DLD1 (cell line): ENCODE data around the gene KRT15.

Source experiments
- in situ Hi-C: cut with HindIII; loops from 2 replicates; pipeline ENCODE4 v1.10.0; 2017; ENCODE audit warnings: low sequenced_read_pairs

KRT15 gene

DNA sequence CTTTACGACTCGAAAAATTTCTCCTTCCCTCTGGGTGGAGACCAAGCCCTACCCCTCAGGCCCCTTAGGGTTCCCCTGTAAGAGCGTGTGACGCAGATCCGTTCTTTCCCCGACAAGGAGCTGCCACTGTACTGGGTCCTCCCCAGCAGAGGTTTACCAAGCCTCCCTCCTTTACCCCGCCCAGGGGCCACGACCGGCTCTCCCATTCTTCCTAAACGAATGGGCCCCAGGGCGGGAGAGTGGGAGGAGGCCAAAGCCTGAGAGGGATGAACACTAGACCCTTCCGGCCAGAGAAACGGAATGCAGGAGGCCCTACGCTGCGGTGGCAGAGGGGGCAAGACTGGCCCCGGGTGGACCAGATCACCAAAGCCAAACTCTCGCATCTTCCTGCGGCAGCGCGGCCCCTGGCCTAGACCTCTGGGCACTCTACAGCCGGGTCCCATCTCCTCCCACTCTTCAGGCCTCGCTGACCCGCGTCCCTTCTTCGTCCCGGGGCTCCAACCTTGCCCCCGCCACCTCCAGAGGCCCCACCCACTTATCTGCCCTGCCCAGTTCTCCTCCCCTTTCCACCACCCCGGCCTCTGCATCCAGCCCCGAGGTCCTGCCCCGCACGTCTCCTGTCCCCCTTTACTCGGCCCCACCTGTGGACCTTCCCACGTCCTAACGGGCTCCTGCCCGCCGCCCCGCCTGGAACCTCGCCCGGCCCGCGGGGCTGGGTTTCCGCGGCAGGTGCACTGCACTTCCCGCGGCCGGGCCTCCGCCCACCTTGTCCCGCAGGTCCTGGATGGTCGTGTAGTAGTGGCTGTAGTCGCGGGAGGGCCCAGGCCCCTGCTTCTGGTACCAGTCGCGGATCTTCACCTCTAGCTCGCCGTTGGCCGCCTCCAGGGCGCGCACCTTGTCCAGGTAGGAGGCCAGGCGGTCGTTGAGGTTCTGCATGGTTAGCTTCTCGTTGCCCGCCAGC lies 8.7 kb upstream of the KRT15 start:
- in situ Hi-C loops = no loop called here

DNA sequence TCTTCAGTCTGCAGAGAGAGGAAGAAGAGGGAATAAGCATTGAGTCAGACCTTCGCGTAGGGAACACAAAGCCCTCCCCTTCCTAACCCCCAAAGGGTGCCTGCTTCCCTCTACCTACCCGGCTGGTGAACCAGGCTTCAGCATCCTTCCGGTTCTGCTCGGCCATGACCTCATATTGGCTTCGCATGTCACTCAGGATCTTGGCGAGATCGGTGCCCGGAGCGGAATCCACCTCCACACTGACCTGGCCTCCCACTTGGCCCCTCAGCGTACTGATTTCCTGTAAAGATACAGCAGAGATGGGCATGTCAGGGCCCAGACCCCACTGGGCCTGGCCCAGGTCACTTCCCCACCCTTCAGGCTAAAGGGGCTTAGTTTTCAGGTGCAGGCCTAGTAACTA lies 5.6 kb upstream of the KRT15 start:
- in situ Hi-C loops = no loop called here

DNA sequence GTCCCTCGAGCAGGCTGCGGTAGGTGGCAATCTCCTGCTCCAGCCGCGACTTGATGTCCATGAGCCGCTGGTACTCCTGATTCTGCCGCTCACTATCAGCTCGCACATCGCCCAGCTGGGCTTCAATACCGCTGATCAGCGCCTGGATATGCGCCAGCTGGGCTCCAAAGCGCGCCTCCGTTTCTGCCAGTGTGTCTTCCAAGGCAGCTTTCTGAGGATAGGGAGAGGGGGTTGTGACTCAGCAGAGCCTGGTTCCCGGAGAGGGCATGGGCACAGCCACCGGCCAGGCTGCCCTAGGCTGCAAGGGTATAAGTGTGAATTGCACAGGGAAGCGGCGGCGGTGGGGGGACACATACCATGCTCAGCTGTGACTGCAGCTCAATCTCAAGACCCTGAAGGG lies 5.1 kb upstream of the KRT15 start:
- in situ Hi-C loops = no loop called here

DNA sequence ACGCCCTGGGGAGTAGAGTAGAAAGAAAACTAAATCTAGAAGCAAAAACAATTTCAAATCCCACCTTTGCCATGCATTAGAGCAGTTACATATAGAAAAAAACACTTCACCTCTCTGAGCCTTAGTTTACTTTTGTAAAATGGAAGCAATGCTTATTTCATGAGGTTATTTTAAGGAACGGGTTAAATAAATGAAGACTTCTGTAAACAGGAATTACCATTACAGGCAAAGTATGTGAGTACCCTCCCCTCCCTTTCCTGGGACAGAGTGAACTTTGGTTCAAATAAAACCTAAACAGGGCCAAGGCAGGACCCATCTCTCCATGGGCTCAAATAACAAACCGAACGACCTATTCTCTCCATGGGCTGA lies 4.5 kb upstream of the KRT15 start:
- in situ Hi-C loops = no loop called here

DNA sequence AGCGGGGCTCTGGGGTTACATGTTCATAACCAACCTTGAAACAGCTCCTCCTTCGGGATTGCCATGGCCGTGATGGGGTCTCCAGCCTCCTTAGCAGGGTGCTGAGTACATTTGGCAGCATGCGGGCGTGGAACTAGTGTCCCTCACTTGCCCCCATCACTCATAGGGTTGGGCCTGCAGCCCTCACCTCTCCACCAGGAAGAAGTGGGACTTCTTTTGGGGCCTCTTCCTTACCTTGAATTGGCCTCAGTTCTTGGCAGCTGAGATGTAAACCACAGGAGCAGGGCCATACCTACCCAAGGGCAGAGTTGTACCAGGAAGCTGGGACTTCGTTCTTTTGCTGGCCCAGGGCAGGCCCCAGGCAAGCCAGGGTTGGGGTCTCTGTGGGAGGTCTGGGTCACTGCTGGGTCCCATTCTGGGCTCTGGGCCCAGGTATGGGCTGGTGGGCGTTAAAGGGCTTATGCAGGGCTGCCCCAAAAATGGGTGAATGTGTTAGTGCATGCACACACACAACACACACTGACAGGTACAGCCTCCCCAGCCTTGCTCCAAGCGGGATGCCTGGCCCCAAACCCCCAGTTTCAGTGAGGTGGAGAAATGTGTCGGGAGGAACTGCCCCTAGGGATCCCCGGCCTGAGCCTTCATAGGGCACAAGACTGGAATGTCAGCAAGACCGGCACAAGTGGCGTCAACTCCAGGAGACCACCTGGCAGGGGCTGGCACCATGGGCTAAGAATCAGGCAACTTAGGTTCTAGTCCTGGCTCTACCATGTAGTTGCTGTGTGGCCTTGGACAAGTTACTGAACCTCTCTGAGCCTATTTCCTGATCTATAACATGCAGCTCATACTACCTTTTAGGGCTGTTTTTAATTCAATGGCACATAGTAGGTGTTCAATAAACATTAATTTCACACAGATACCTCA lies 3.9 kb upstream of the KRT15 start:
- in situ Hi-C loops = no loop called here

DNA sequence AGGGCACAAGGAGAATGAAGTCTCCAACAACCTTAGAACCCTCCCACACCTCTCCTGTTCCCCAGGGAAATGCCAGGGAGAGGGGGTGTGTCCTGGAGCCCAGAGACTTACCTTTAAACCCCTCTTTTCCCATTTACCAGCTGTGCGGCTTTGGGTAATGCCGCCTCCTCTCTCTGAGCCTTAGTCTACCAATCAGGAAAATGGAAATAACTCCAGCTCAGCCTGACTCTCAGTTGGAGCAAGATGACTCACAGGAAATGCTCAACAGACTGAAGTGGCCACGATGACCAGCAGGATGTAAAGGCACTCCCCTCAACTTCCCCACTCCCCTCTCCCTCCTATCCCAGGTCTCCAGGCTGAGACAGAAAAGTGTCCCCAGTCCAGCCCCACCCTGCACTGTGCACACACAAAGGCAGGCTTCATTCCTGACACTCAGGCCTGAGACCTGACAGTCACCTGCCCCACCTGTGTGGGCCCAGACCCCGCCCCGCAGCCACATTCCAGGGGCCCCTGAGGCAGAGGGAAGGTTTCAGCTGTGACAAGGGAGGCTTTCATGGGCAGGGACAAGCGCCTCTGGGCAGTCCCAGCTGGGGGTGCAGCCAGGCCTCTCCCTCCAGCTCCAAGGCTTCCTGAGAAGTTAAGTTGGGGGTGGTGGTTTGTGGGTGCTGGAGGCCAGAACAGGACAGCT lies 3.0 kb upstream of the KRT15 start:
- in situ Hi-C loops = no loop called here

DNA sequence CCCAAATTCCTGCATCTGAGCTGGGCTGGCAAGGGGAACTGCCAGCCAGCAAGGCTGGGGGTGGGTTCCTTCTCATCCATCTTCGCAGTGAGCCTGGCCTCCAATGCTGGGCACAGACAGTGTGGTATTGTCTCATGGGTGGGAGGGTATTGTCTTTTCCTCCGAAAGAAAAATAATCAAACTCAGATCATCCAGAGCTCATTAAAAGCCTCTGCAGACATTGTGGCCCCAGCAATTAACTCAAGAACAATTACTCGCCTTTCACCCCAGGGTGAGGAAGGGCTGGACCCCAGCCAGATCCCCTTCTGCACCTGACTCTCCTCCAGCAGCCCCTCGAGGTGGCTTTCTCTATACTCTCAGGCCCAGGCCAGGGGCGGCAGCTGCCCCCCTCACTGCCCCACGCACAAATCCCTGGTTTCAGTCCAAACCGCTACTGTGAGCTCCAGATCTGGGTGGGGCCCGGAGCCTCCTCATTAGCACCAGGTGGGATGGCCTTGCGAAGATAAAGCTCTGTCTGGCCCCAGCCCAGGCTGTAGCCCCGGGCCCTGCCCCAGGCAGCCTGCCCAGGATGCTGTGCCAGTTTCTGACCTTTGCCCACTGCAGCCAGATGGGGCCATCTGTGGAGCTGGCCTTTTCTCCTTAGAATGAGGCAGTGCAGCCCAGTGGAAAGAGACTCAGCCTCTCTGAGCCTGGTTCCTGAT lies 2.3 kb upstream of the KRT15 start:
- in situ Hi-C loops = no loop called here

DNA sequence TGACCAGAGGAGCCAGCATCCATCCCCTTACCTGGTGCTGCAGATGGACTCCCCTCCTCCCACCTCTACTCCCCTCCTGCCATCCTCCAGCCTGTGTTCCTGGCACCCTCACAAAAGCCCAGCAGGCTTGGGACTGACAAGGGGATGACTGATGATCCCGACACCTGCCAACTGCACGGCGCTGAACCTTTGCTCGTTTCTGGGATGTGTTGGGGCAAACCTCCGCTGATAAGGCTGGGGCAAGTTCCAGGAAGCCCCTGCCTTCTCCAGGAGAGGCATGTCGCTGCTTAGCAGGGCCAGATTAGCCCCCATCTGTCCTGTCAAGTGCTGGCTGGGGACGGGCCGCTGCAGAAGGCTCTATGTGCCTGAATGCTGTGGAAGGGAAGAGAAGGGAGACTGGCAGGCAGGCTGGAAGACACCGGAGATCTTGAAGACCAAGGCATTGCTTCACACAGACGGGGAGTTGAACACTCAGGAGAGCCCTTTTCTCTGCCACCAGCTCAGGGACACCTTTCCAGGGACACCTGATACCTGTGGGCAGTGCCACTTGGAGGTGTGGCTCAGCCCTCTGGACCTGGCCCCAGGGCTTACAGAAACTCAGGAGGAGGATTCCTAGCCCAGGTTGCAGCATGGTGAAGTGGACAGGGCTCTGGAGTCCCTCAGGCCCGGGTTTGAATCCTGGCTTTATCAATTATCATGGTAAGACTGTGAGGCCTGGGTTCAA lies 973 bp upstream of the KRT15 start:
- in situ Hi-C loops = no loop called here

DNA sequence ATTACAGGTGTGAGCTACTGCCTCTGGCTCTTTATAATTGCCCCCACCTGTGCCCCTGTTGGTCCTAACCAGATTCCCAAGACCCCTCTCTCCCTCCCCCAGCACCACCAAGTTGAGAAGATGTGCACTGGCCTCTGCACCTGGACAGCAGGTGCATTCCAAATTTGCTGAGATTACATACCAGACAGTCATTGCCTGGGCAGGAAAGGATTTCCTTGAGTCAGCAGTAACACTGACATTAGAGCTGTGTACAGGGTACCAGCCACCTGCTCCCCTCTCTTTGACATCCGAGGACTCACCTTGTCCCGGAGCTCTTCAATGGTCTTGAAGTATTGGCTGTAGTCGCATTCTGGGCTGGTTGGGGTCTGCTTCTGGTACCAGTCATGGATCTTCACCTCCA lies 659 bp downstream of the KRT15 start:
- in situ Hi-C loops = no loop called here

DNA sequence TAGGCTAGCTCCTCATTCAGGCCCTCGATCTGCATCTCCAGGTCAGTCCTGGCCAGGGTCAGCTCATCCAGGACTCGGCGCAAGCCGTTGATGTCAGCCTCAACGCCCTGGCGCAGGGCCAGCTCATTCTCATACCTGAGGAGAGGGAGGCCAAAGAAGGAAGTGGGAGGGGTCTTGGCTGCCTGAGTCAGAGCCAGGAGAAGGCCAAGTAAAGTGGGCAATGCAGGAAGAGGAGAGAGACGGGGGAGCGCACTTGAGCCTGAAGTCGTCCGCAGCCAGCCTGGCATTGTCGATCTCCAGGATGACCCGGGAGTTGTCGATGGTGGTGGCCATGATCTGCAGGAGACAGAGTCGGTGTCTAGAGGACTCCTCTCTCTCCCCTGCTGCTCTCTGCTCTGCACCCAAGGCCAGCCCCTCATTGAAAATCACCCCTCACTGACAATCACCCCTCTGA lies 1.8 kb downstream of the KRT15 start:
- in situ Hi-C loops = no loop called here

DNA sequence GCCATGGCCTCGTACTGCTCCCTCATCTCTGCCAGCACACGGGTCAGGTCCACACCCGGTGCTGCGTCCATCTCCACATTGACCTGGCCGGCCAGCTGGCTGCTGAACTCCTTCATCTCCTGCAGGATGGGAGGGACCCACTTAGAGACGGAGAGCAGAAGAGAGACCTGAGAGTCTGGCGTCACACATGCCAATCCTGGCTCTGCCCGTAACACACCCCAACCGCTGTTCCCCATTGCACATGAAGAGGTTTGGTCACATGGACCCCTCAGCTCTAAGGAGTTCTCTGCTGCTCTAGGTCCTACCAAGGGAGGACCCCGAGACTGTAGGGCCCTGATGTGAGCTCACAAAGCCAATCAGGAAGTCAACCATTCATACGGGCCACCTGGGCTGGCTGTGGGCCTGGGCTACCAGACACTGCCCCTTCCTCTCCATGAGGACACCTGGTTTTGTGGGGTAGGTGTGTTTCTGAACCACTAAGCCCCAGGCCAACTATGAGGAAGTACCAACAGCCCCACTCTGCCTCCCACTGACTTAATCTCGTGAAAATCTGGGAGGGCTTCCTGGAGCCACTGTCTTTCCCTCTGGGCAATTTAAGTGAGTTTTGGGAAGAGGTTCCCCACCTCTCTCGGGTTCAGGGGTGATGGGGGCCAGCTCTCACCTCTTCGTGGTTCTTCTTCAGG lies 2.4 kb downstream of the KRT15 start:
- in situ Hi-C loops = no loop called here

DNA sequence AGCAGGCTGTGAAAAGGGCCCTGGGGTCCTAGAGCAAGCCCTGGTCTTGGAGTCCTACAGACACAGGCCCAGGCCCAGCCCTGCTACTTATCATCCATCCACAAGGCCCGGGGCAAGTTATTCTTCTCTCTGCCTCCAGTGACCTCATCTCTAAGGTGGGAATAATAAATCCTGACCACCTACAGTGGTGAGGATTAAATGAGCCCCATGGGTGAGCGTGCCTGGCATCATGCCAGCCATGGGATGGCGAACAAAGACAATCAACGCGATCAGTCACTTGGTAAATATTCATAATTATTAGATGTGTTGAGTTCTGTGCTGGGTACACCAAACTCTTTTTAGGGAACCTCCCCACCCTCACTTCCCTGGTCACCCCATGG lies 5.5 kb downstream of the KRT15 start:
- in situ Hi-C loops = no loop called here

DNA sequence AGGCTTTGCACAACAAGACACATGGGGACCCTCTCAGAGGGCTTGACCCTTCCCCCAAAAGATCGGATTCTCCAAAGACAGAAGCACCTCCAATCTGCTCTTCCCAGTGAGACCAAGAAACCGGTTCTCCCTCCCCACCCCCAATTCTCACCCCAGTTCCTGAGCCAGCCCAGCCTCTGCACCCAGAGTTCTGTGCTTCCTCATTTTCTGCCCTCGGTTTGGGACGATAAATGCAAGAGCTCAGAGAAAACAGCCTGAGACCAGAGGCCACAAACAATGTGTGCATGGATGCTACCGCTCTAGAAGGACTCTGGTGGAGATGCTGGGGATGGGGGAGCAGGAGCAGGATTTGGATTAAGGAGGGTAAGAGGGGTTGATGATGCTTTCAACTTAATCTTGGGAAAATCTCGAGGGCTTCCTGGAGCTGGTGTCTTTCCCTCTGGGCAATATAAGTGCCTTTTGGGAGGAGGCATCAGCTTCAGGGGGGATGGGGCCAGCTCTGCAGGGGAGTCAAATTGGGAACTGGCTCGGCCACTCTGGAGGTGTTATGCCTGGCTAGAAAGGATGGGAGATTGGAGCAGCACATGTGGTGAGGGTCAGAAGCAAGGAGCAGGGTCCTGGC lies 6.0 kb downstream of the KRT15 start:
- in situ Hi-C loops = no loop called here

DNA sequence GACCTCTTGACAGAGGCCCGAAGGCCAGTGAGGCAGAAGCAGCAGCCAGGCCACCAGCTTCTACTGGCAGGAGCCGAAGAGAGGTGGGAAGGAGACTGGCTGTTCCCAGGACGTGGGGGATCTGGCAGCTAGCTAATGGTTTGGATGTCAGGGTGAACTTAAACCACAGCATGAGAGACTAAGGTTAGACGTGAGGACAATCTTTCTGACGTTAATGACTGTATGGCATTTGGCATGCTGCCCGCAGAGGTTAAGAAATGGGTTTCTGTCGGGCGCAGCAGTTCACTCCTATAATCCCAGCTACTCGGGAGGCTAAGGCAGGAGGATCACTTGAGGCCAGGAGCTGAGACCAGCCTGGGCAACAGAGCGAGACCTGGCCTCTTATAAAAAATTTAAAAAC lies 7.0 kb downstream of the KRT15 start:
- in situ Hi-C loops = no loop called here

DNA sequence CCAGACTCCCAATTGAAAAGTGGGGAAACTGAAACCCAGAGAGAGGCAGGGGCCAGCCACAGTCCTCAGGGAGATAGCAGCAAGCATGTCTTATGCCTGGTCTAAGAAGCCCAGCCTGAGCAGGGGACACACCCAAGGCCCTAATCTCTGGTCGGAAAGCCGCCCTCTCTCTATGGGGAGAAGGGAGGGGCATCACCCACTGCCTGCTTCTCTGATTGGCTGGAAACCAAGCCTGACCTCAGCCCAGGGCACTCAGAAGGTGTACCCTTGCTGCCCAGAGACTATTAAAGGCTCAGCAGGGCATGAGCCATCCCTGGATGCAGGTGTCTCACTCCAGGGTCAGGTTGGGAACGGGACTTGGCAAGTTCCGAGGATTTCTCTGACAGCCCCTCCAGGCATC lies 7.6 kb downstream of the KRT15 start:
- in situ Hi-C loops = no loop called here

DNA sequence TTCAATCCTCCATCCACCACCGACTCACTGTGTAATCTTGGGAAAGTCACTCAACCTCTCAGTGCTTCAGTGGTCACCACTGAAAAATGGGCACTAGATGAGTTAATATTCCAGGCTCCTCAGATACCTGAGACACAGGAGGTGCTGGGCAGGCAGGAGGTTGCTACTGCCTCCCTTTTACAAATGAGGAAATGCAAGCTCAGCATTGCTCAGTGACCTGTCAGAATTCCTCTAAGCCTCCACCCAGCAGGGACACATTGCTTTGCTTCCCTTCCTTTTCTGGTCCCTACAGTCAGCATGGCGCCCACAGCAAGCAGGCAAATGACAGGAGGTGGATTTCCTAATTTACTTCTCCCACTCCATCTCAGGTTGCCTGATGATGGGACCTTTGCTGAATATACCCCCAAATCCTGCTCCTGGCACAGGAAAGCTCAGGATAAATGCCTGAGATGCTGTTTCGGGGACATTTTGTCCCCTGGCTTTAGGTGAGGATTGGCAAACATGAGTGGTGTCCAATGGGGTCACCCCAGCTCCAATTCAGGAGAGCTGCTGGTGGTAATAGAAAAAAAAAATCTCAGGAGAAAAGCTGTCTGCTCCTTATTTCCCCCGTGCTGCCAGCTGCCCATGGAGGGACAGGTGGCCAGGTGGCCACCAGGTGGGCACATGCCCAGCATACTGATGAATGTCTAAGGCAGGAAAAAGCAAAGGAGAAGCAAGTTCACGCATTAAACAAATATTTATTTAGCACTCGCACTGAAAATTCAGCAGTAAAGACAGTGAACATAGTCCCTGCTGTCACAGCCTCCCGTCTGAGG lies 8.2 kb downstream of the KRT15 start:
- in situ Hi-C loops = no loop called here

DNA sequence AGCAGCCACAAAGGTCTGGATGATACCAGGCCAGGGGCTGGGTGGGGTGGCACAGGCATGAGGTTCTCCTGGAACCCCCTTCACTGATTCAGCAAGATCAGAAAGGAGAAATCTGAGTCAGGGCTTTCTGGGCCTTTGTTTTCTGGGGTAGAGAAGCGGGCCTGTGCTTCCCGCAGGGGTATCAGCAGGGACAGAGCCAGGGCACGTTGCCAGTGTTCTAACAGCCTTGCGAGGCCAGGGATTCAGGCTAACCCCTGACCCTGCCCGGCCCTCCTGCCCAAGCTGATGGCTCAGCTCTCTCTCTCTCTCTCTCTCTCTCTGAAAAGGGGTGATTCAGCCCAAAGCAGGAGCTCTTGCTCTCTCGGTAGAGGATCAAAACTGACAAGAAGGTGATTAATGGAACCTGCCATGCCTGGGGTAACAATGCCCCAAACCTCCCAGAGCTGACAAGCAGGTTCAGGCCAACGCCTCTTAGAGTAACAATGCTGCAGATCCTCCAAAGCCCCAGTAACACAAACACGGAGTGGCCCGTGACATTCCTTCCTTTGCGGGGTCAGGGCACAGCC lies 11.3 kb downstream of the KRT15 start:
- in situ Hi-C loops = no loop called here
